Activated CD4-positive, alpha-beta T cell treated with anti-CD3 and anti-CD28 coated beads for 48 hours (primary cell): ENCODE results near the gene IL3.
A peak's percentile ranks its signal among the peaks of the same experiment; 100 is the strongest.
"Not testable (repeated sequence)": the region's sequence is repeated elsewhere in the genome, so short reads cannot be mapped to it uniquely, and the experiment has no call there.

Source experiments
- DNase-seq: peaks from one replicate; pipeline ENCODE4 v3.0.0-alpha.2; 2020

Gene IL3

DNA sequence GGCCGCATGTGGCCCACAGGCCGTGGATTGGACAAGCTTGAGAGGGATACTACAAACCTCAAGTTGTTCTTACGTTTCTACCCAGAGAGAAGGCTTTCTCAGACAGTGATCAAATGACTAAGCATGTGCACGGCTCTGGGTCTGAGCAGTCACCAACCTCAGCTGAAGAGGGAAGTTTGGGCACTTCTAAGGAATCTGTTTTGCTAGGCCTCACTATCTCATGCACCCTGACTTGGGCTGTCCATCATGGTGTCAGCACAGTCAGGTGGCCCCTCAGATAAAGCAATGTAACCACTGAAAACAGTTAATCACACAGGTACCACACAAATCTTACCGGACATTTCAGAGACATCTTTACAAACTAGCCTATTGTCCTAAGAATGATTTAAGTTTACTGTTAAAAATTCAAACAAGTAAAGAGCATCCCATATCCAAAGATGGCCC, 37.7 kb downstream of the IL3 start:
- peak; percentile 68 for DNase-seq

DNA sequence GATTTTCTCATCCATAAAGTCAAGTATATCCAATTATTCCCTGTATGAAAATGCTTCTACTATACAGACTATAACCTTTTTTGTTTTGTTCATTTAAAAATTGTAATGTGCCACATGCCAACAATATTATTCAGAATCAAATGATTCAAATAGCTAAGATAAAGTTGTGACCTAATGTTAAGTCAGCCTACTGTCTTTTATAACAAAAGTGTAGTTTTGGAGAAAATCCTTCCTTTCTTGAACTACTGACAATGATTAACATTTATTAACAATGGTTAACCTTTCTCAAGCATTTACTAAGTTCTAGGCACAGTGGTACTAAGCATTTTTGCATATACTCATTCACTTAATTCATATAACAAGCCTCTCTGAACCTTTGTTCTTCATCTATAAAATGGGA, 38.2 kb downstream of the IL3 start:
- DNase-seq, result no peak

DNA sequence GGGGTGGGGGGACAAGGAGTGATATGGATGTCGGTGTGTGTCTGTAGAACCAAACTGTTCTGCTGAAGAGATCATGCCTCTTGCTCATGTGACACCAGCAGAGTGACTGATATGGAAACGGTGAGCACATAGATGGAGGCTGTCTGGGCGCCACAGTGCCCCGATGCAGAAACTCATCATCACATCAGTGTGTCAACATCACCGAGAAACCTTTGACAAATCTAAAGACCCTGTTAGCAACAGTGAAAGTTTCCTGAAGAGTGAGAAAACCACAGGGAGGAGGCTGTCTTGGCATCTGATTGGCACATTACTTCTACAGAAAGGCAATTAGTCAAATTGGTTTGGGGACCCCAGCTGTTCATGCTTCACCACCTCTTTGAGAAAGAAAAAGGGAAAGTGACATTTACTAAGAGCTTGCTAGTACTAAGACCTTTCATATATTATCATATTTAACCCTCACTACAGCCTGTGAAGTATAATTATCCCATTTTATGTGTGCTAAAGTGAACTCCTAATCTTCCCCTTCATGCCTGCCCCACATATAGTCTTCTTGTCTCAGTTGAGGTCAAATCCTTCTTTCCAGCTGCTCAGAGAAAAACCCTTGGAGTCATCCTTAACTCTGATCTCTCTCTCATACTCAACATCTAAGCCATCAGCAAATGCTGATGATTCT, 38.8 kb downstream of the IL3 start:
- peak; percentile 84 for DNase-seq

DNA sequence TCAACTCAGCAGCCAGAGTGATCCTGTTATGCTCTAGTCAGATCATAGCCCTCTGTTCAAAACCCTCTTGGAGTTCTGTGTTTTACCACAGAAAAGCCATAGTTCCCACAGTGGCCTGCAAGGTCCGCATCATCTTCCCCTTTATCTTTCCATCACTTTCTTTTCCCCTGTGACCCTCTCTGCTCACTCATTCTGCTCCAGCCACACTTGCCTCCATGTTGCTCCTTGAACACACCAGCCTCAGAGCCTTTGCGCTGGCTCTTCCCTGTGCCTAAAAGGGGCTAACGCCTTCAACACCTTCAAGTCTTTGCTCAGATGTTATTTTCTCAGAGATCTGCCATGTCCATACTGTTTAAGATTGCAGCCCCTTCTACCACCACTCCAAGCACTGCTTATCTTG, 39.5 kb downstream of the IL3 start:
- DNase-seq, result no peak

DNA sequence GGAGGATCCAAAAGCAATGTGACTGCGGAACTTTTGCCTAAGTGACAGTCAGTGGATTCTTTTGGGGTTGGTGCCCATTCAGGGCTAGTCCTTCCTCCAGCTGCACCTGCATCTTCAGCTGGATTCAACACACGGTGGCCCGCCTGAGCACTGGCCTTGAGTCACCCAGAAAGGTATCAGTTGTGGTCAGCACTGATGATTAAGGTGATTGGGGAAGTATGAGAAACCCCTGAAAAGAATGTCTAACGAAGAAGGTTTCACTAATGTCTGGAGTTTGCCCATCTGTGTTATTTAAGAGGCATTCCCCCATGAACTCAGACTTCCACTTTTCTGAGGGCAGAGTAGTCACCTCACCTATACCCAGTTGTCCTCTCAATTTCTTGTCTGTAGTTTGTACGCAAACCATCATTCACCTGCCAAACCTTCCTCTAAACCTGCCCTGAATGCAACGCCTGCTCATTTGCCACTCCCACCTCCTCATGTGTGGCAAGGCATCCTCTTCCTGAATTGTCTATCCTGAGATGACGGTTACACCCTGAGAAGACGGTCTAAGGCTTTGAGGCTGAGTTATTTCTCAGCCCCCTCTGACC, 40.3 kb downstream of the IL3 start:
- peak; percentile 75 for DNase-seq

DNA sequence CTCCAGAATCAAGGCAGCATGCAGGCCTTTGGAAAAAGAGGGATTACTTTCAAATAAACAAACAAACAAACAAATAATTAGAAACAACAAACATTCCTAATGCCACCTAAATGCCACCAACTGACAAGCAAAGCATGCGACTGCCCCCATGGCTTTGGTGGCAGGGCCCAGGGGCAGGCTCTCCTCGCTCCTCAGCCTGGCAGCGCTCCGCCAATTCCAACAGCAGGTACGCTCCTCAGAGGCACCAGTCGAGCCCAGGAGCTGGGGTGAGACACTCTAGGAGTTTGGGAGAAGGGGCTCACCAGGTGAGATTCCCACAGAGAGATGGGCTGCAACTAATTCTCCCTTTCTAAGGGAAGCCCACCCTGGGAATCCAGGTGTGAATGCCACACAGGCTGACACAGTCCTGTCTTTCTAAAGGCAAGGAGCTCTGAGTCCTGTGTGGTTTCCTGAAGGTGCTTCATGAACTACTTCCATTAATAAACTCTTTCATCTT, 41.0 kb downstream of the IL3 start:
- DNase-seq, result no peak

DNA sequence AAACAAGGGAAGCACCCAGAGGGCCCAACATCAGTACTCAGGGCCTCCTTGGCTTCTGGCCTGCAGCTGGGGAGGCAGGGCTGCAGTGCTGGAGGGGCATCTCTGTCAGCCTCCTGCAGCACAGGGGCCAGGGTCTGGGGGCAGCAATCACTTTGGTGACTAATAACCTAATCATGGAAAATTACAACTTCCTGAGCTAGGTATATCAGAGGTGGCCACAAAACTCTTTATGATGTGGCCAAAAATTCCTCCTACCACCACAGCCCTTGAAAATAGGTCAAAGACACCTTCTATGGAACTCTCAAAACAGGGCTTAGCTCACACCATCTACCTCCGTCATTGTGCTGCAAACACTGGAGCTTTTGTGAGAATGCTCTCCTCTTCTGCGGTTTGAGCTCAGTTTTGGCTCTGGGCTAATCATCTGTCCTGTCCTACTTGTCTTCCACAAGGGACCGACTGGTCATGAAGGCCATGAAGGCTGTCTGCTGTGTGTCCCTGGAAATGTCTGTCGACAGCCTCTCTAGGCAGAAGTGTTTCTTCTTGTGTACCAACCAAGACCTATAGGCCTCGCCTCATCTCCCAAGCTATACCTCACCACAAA, 41.7 kb downstream of the IL3 start:
- peak; percentile 60 for DNase-seq

DNA sequence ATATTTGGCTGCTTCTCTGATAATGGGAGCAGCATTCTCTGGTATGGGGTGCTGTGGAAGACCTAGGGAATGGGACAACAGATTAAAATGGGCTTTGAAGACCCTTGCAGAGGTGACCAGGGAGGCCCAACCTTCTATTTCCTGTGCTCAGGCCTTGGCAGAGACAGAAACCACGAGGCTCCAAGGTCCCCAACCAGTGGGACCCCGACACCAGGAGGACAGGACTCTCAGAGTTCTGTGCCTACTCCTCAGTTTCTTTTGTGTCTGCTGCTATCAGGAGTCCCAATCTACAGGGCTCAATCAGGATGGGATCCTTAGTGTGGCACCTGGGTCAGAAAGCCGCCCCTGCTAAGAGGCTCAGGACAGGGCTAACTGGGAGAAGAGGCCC, 42.5 kb downstream of the IL3 start:
- no peak for DNase-seq

DNA sequence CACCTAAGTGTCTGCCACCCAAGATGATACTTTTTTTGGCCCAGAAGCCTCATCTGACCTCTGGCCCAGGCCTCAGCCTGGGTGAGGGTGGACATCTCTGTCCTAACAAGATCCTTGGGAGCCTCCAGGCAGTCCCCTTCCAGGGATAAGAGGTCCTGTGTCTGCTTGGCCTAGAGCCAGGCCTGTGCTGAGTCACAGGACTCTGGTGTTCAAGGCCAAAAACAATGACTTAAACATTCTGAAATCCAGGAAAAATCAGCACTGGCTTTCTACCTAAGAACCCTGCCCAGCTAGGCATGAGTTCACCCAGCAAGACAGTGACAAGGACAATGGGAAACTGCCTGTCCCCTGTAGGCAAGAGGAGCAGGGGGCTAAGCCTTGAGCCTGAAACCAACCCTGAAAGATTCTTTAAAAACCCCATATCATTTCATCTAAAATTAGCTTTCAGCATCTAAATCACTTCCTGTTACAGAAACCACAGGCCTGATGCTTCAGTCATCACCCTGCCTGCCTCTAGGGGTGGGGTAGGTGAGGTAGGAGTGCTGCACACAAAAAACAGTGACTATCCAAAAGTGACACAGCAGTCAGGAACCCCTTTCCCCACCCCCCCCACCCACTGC, 43.0 kb downstream of the IL3 start:
- peak; percentile 80 for DNase-seq

DNA sequence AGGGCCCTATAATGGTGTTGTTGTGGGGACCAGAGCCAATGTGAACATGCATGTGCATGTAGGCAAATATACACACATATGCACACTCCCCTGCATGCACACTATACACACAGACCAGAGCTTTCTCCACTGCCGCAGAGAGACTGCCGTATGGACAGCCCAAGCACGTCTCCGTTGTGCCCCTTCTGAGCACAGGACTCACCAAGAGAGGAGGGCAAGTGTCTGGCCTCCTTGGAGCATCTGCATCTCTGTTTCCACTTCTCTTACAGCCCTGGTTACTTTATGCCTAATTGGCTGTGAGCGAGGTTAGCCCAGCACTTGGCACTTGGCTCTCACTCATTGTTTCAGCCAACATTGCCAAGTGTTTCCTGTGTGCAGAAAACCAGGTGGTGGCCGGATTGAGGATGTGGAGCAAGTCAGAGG, 43.5 kb downstream of the IL3 start:
- DNase-seq, result no peak

DNA sequence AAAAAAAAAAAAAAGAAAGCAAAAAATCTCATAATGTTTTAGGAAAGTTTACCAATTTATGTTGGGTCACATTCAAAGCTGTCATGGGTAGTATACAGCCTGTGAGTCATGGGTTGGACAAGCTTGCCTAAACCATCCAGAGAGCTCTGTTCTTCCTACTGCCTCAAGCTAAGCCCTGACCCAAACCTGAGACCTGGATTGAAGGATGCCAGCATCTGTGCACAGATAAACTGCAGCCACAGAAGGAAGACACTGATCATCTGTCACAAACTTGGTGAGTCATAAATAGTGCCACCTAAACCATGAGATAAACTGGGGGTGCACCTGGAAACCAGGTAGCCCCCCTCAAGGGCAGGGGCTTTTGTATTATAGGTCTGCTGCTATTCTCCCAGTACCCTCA, 44.1 kb downstream of the IL3 start:
- DNase-seq, result no peak

DNA sequence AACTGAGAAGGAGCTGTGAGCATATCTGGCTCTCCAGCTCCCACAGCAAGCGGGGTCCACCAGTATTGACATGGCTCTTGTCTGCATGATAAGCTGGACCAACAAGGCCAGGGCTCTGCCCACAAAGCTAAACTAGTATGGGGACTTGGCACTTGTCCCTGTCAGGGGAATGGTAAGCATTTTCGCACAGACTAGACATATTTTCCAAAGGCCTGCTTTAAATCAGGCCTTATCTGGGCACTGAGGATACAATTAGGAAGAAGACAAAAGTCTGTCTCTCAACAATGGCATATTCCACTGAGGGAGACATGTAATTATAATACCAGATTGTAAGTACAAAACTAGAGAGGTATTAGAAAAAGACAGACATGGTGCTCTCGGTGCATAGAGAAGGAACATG, 45.2 kb downstream of the IL3 start:
- no peak for DNase-seq

DNA sequence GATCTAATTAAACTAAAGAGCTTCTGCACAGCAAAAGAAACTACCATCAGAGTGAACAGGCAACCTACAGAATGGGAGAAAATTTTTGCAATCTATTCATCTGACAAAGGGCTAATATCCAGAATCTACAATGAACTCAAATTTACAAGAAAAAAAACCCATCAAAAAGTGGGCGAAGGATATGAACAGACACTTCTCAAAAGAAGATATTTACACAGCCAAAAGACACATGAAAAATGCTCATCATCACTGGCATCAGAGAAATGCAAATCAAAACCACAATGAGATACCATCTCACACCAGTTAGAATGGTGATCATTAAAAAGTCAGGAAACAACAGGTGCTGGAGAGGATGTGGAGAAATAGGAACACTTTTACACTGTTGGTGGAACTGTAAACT, 48.0 kb downstream of the IL3 start:
- DNase-seq, result not testable (repeated sequence)

DNA sequence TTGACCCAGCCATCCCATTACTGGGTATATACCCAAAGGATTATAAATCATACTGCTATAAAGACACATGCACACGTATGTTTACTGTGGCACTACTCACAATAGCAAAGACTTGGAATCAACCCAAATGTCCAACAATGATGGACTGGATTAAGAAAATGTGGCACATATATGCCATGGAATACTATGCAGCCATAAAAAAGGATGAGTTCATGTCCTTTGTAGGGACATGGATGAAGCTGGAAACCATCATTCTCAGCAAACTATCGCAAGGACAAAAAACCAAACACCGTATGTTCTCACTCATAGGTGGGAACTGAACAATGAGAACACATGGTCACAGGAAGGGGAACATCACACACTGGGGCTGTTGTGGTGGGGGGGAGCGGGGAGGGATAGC, 48.5 kb downstream of the IL3 start:
- not testable (repeated sequence) for DNase-seq

DNA sequence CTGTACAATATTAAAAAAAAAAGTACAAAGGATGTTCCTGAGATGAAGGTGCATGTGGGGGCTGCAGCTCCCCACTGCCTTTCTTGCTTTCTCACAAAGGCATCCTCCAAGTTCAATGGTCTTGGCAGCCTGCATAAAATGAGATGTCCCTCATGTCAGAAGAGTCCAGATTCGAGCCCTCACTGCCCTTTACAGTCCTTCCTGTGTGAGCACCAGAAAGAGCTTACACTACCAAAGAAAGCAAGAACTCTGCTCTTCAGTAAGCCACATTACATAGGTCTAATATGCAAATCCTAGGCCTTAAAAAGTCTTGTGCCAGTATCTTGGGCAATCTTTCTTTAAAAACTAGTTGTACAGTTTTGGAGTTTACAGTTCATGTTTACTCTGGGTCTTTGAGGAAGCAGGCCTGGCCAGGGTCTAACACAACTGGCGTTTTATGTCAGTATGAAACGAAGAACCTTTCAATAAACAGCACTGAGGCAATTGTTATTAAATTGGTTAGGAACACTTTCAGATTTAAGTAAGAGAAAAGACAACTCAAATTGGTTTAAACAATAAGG, 49.1 kb downstream of the IL3 start:
- DNase-seq, result no peak

DNA sequence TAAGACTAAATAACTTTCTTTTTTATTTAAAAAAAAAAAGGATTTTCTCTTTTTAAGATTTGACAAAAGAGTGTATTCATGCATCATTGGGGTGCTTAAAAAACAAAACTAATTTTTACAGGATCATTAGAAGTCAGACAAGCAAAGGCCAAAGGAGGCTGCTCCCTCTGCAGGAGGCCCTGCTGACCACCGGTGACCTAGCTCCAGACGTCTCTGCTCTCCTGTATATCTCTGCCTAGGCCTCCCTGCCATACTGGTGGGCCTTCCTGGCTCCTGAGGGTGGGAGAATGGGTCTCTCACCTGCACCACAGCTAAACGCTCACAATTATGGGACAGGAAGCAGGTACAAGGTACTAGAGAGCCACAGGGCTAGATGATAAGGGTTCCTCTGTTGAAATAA, 49.7 kb downstream of the IL3 start:
- DNase-seq, result no peak

DNA sequence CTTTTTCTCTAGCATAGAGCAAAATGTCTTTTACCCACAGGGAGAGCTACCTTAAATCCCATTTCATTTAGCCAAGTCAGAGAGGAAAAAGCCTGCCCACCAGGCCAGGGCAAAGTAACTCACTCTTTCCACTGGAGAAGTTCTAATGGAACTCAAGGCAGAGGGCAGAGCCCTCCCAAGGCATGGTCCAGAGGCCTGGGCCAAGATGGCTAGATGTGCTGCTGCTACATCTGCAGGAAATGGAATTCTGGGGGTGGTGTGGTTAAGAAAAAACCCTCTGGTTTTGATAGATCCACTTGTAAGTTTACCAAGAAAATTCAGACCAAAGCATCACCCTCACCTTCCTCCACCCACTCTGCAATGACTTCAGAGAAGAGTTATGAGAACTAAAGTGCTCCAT, 50.5 kb downstream of the IL3 start:
- DNase-seq, result no peak

DNA sequence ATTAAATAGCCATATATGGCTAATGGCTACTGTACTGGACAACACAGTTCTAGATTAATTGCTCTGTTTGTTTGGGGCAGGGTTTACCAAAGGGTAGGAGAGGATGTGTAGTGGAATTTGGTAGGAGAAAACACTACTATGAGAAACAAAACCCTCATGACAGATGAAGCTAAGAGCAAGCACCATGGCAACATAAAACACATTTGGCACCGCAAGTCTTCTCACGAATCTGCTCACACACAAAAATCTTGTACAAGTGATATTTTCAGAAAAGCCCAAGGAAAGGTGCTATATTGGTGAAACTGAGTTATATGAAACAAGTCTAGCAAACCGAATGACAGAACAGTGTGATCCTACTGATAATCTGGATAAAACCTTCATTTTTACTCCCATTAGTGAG, 51.7 kb downstream of the IL3 start:
- DNase-seq, result no peak
